Measurements from ENCODE around the gene BPHL.

DNA sequence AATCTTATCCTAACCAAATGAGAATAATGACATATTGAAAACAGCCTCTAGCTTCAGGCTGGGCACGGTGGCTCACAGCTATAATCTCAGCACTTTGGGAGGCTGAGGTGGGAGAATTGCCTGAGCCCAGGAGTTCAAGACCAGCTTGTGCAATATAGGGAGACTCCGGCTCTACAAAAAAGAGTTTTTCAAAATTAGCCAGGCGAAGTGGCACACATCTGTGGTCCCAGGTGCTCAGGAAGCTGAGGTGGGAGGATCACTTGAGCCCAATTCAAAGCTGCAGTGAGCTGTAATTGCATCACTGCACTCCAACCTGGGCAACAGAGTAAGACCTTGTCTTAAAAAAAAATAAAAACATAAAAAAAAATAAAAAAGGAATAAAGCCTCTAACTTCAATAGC lies 34.2 kb downstream of the BPHL start:
- TF ChIP-seq POLR2A (IDR thresholded peaks at IDR 0.05; ENCODE audit: low read depth, low read length) (no peak), POLR2AphosphoS5 (IDR thresholded peaks at IDR 0.05; ENCODE audit: low read depth, low read length) (no peak), SPI1 (IDR thresholded peaks at IDR 0.05; ENCODE audit: low read depth, low read length) (no peak), TAF1 (IDR thresholded peaks at IDR 0.05; ENCODE audit: low read depth, low read length) (no peak), PAX5 (IDR thresholded peaks at IDR 0.05; ENCODE audit: insufficient read depth, low read length, severe bottlenecking) (no peak)
